CD4-positive, CD25-positive, alpha-beta regulatory T cell (primary cell): ENCODE data around the gene FOXP1. TPM values are rescaled to one million over a fixed set of nuclear protein-coding genes. Genes with fewer than 3 reads are reported as not detected.

Experiments
- ATAC-seq, 2 donors: fragments of 150-1000 bp; cut with Tn5 transposase; one replicate each; pipeline ENCODE4 v1.10.0; 2021; ENCODE audit warnings: low read depth in 2 of 2, moderate number of reproducible peaks in 2 of 2, moderate library complexity in 1 of 2
- DNase-seq, 3 donors: peaks; one replicate each; pipeline versions ENCODE4 v3.0.0 to v3.0.0-alpha.2; 2012 to 2022; ENCODE audit warnings: mixed read lengths in 1 of 3
- H3K27ac ChIP-seq: one replicate; pipeline ENCODE4 v1.7.0; 2013; ENCODE audit warnings: mild to moderate bottlenecking, low read length; ENCODE audit not compliant: insufficient read depth, poor library complexity, severe bottlenecking
- H3K27me3 ChIP-seq: one replicate; pipeline ENCODE4 v1.7.0; 2013; ENCODE audit warnings: low read length; ENCODE audit not compliant: control insufficient read depth, insufficient read depth
- H3K36me3 ChIP-seq: one replicate; pipeline ENCODE4 v1.7.0; 2013; ENCODE audit warnings: mild to moderate bottlenecking, low read length, moderate library complexity; ENCODE audit not compliant: control insufficient read depth, insufficient read depth
- H3K4me1 ChIP-seq: 2 replicates; pipeline ENCODE4 v1.7.0; 2013; ENCODE audit warnings: mild to moderate bottlenecking, low read length; ENCODE audit not compliant: insufficient read depth, control insufficient read depth, poor library complexity, severe bottlenecking
- H3K4me3 ChIP-seq: one replicate; pipeline ENCODE4 v1.7.0; 2013; ENCODE audit warnings: low read depth, mild to moderate bottlenecking, low read length, moderate library complexity
- H3K9me3 ChIP-seq, 2 experiments: 1 replicate in 1 of 2; 2 replicates in 1 of 2; pipeline ENCODE4 v1.7.0; 2013; ENCODE audit warnings: low read length in 2 of 2, mild to moderate bottlenecking in 1 of 2, moderate library complexity in 1 of 2; ENCODE audit not compliant: control insufficient read depth in 2 of 2
- H3K27ac Mint-ChIP-seq, 3 donors: one replicate each; pipeline ENCODE4 v1.8.0; 2020 to 2022; ENCODE audit warnings: mild to moderate bottlenecking in 3 of 3, mixed read lengths in 3 of 3, moderate library complexity in 2 of 3
- H3K27me3 Mint-ChIP-seq: one replicate; pipeline ENCODE4 v1.8.0; 2022; ENCODE audit warnings: mild to moderate bottlenecking, mixed read lengths
- H3K36me3 Mint-ChIP-seq: one replicate; pipeline ENCODE4 v1.8.0; 2020; ENCODE audit warnings: mixed read lengths
- H3K4me1 Mint-ChIP-seq, 4 donors: one replicate each; pipeline ENCODE4 v1.8.0; 2020 to 2022; ENCODE audit warnings: mixed read lengths in 4 of 4, mild to moderate bottlenecking in 1 of 4
- H3K4me3 Mint-ChIP-seq, 4 donors: one replicate each; pipeline ENCODE4 v1.8.0; 2020 to 2022; ENCODE audit warnings: mild to moderate bottlenecking in 4 of 4, mixed read lengths in 4 of 4, moderate library complexity in 3 of 4
- H3K9me3 Mint-ChIP-seq, 7 donors: one replicate each; pipeline ENCODE4 v1.8.0; 2020 to 2022; ENCODE audit warnings: mixed read lengths in 7 of 7, mild to moderate bottlenecking in 3 of 7, moderate library complexity in 2 of 7
- polyA plus RNA-seq, 4 donors: library from polyadenylated mRNA; unstranded; fragments of 300-500 nt; fragmentation: Illumina TruSeq; gene quantifications; one replicate each; pipeline ENCODE4 v1.2.3, GENCODE V29; 2021
- total RNA-seq: library from RNA; stranded (reverse); gene quantifications from one replicate; pipeline ENCODE4 v1.2.3, GENCODE V29; 2022

FOXP1 gene
- total and polyA plus RNA-seq, 5 donors from 2014 or later: 301 to 599 (median 346) TPM

DNA sequence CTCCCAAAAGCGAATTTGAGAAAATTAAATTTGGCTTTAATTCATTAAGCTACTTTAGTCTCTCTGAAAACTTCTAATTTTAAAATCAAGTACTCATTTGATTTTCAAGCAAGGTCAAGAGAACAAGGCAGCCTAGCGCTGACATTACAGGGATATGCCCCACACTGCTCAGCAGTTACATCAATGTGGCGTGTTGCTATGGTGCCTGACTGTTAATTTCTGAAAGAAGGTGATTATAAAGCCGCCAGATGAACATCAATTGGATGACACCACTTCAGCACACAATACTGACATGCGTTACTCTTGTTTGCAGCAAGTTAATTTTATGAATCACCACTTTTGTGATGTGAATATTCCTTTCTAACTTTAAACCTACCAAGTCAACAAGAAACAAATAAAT is 284.4 kb downstream of the FOXP1 start:
- H3K27ac ChIP-seq: peak overlapping the region; percentile 74
- DNase-seq (peak; percentile 9 to 40 (median 39)), ATAC-seq (peak; percentile 61)
- H3K4me1 ChIP-seq: peaks cover 50% of the 10 kb centered on the region
- peak overlapping the region in 2 of 3 donors; percentile 51 to 95 for H3K27ac Mint-ChIP-seq
- no peaks in the 10 kb centered on the region for H3K9me3 ChIP-seq
- no peaks in the 10 kb centered on the region for H3K9me3 Mint-ChIP-seq
- peak overlapping the region; percentile 99 for H3K4me3 ChIP-seq
- peaks cover 41 to 94% (median 57%) of the 10 kb centered on the region in 4 donors for H3K4me1 Mint-ChIP-seq
- no peaks in the 10 kb centered on the region for H3K27me3 ChIP-seq
- H3K36me3 ChIP-seq: peaks cover 31% of the 10 kb centered on the region
- peaks cover 53% of the 10 kb centered on the region for H3K36me3 Mint-ChIP-seq
- H3K4me3 Mint-ChIP-seq: peak overlapping the region; percentile 20 to 96 (median 88)
- H3K27me3 Mint-ChIP-seq: no peaks in the 10 kb centered on the region

DNA sequence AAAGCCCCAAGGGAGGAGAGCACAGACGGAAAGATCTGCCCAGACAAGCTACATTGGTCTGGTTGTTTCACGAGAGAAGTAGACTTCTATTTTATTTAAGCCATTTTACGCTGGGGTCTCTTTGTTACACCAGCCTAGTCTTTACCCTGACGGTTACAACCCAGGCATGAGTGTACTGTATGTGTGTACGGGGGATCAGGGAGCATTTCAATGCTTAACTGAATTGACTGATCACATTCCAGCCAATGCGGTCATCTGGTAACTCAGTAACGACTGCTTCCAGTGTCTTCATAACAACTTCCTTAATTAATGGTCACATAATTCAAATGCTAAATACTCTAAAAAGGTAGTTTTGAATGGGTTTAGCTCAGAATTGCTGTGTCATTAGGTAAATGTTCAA is 288.6 kb downstream of the FOXP1 start:
- Mint-ChIP-seq H3K27me3 (no peaks in the 10 kb centered on the region), H3K4me1 (peaks cover 37 to 92% (median 57%) of the 10 kb centered on the region in 4 donors), H3K36me3 (peaks cover 57% of the 10 kb centered on the region), H3K27ac (peak overlapping the region in 2 of 3 donors; percentile 30 to 48), H3K9me3 (no peaks in the 10 kb centered on the region), H3K4me3 (no peak overlapping the region)
- H3K9me3 ChIP-seq: no peaks in the 10 kb centered on the region
- ATAC-seq (no peak), DNase-seq (no peak)
- no peak overlapping the region for H3K27ac ChIP-seq
- H3K4me3 ChIP-seq: no peak overlapping the region
- H3K27me3 ChIP-seq: no peaks in the 10 kb centered on the region
- peaks cover 24% of the 10 kb centered on the region for H3K4me1 ChIP-seq
- H3K36me3 ChIP-seq: peaks cover 41% of the 10 kb centered on the region

DNA sequence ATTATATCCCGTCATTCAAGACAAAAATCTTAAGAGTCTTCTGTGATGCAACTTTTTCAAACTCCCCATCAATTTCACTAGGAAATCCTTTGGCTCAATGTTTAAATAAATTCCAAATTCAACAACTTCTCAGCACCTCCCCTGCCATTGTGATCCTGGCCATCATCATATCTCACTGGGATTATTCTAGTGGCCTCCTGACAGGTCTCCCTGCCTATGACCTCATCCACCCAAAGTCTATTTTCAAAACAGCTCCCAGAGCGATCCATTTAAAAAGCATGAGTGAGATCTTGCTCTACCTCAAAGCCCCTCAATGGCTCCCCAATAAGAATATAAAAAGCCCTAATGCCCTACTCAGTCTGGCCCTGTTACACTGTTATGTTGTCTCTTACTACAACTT is 293.2 kb downstream of the FOXP1 start:
- Histone ChIP-seq H3K27me3 (no peaks in the 10 kb centered on the region), H3K27ac (no peak overlapping the region), H3K36me3 (peaks cover 18% of the 10 kb centered on the region), H3K9me3 (no peaks in the 10 kb centered on the region), H3K4me3 (no peak overlapping the region), H3K4me1 (peaks cover 17% of the 10 kb centered on the region)
- H3K4me3 Mint-ChIP-seq: peak overlapping the region in 1 of 4 donors; percentile 9
- H3K9me3 Mint-ChIP-seq: no peaks in the 10 kb centered on the region
- H3K36me3 Mint-ChIP-seq: peaks cover 35% of the 10 kb centered on the region
- ATAC-seq: no peak
- peak overlapping the region in 2 of 3 donors; percentile 38 to 86 for H3K27ac Mint-ChIP-seq
- peaks cover 40 to 80% (median 50%) of the 10 kb centered on the region in 4 donors for H3K4me1 Mint-ChIP-seq
- DNase-seq: no peak
- H3K27me3 Mint-ChIP-seq: no peaks in the 10 kb centered on the region

DNA sequence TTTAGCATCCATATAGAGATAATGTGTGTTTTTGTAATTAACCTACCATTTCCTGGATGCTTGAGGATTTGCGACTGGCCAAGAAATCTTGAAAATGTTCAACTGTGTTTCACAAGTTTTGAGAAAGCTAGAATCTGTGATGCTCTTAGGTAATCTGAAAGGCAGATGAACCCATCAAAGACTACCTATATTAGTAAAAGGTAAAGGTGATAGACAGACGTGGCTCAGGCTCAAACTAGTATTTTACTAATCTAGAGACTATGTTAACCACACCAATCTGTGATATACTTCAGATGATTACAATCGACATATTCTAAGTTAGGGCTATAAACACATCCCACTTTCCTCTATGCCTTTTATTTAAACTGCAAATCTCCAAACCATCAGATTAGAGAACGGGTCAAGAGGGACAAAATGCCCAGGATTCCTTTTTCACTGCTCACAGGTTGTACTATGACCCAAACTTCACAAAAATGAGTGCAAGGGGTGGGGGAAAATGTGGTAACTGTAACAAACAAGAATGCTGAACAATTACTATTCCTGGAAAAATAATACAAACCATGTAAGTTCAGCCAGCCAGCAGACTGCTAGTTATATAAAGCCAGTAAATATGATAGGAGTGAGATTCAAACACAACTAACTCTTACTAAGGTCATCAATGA is 295.1 kb downstream of the FOXP1 start:
- Histone ChIP-seq H3K9me3 (no peaks in the 10 kb centered on the region), H3K27me3 (no peaks in the 10 kb centered on the region), H3K4me3 (no peak overlapping the region), H3K36me3 (peaks cover 17% of the 10 kb centered on the region), H3K27ac (peak overlapping the region; percentile 24), H3K4me1 (peaks cover 6% of the 10 kb centered on the region)
- peak overlapping the region; percentile 22 to 83 (median 52) for H3K27ac Mint-ChIP-seq
- H3K9me3 Mint-ChIP-seq: no peaks in the 10 kb centered on the region
- H3K4me1 Mint-ChIP-seq: peaks cover 31 to 80% (median 48%) of the 10 kb centered on the region in 4 donors
- H3K27me3 Mint-ChIP-seq: no peaks in the 10 kb centered on the region
- ATAC-seq (no peak), DNase-seq (no peak)
- H3K4me3 Mint-ChIP-seq: peak overlapping the region in 1 of 4 donors; percentile 13
- peaks cover 21% of the 10 kb centered on the region for H3K36me3 Mint-ChIP-seq

DNA sequence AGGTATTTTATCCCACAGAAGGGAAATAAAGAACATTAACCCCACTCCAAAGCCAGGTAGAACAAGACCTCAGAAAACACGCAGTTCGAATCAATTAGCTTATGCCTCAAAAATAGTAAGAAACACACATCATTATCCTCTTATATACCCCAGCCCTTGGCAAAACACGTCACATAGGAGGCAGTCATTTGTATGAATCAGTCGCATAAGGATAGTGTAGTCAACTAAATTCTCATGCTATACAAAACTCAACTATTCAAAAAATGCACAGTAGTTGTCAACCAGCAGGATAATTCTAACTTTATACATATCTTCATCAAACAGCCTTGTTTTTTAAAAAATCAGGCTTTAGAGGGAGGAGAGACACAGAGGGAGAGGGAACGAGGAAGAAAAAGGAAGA is 298.4 kb downstream of the FOXP1 start:
- H3K4me3 ChIP-seq: peak overlapping the region; percentile 9
- DNase-seq (no peak), ATAC-seq (no peak)
- no peaks in the 10 kb centered on the region for H3K27me3 ChIP-seq
- H3K27me3 Mint-ChIP-seq: no peaks in the 10 kb centered on the region
- H3K4me3 Mint-ChIP-seq: no peak overlapping the region
- peaks cover 11% of the 10 kb centered on the region for H3K36me3 ChIP-seq
- H3K9me3 Mint-ChIP-seq: no peaks in the 10 kb centered on the region
- H3K4me1 Mint-ChIP-seq: peaks cover 26 to 77% (median 37%) of the 10 kb centered on the region in 4 donors
- peak overlapping the region in 2 of 3 donors; percentile 6 to 76 for H3K27ac Mint-ChIP-seq
- H3K27ac ChIP-seq: no peak overlapping the region
- peaks cover 4% of the 10 kb centered on the region for H3K4me1 ChIP-seq
- peaks cover 20% of the 10 kb centered on the region for H3K36me3 Mint-ChIP-seq
- H3K9me3 ChIP-seq: no peaks in the 10 kb centered on the region

DNA sequence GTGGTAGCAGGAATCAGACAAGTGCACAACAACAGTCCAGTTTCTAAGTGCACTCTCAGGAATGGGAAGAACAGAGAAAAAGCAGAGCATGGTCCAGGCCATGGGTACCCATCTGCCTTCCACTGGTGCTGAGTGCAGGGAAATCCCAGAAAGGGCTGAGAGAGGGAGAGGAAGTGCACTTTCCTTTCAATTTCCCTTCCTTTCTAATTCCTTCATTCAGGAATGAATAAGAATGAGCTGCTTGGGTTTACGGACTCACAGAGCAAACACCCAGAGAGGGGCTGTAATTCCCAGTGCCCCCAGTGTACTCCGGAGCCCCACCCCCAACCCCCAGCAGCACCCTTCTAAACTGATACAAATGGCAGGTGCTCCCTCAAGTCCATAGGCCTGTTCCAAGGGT is 300.6 kb downstream of the FOXP1 start:
- peaks cover 12 to 74% (median 28%) of the 10 kb centered on the region in 4 donors for H3K4me1 Mint-ChIP-seq
- H3K27me3 Mint-ChIP-seq: no peaks in the 10 kb centered on the region
- no peak overlapping the region for H3K27ac ChIP-seq
- no peaks in the 10 kb centered on the region for H3K27me3 ChIP-seq
- DNase-seq: no peak
- H3K4me1 ChIP-seq: peaks cover 4% of the 10 kb centered on the region
- peaks cover 16% of the 10 kb centered on the region for H3K36me3 ChIP-seq
- peaks cover 9% of the 10 kb centered on the region for H3K36me3 Mint-ChIP-seq
- peak overlapping the region in 1 of 4 donors; percentile 19 for H3K4me3 Mint-ChIP-seq
- H3K27ac Mint-ChIP-seq: peak overlapping the region in 2 of 3 donors; percentile 26 to 82
- H3K9me3 Mint-ChIP-seq: peaks cover 0 to 1% (median 0%) of the 10 kb centered on the region in 7 donors
- H3K9me3 ChIP-seq: no peaks in the 10 kb centered on the region
- no peak for ATAC-seq
- no peak overlapping the region for H3K4me3 ChIP-seq

DNA sequence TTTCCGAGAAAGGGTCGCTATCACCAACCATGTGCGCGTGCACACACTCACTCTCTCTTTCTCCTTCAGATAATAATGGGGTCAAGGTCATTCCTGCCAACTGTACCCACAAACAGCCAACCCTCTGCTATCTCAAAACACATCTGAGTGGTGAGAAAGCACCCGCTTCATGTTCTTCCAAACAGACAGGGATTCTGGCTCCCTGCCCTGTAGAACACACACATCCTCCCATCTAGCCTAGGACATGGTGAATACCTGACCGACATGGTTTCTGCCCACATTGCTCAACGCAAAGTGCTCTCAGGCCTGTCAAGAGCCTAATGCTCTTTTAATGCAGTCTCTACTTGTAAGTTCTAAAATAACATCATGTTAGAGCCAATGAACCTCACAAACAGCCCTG is 302.2 kb downstream of the FOXP1 start:
- no peaks in the 10 kb centered on the region for H3K9me3 ChIP-seq
- peaks cover 11 to 76% (median 29%) of the 10 kb centered on the region in 4 donors for H3K4me1 Mint-ChIP-seq
- peaks cover 7% of the 10 kb centered on the region for H3K4me1 ChIP-seq
- DNase-seq: no peak
- no peak for ATAC-seq
- peaks cover 12% of the 10 kb centered on the region for H3K36me3 Mint-ChIP-seq
- H3K4me3 ChIP-seq: no peak overlapping the region
- H3K36me3 ChIP-seq: peaks cover 21% of the 10 kb centered on the region
- peak overlapping the region in 1 of 3 donors; percentile 61 for H3K27ac Mint-ChIP-seq
- no peak overlapping the region for H3K4me3 Mint-ChIP-seq
- H3K9me3 Mint-ChIP-seq: peaks cover 0 to 1% (median 0%) of the 10 kb centered on the region in 7 donors
- no peak overlapping the region for H3K27ac ChIP-seq
- no peaks in the 10 kb centered on the region for H3K27me3 ChIP-seq
- no peaks in the 10 kb centered on the region for H3K27me3 Mint-ChIP-seq

DNA sequence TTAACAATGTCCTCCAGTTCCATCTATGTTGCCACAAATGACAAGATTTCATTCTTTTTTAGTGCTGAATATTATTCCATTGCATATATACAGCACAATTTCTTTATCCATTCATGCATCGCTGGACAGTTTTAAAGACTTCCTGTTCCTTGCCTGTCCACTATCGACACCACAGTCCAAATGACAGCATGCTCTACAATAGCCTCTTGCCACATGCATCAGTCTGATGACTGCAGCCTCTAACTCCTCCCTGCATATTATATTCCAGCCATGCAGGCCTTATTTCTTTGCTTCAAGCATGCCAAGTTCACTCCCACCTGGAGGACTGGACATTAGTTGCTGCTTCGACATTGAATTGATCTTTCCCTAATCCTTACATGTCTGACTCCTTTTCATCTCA is 306.2 kb downstream of the FOXP1 start:
- Histone ChIP-seq H3K9me3 (no peaks in the 10 kb centered on the region), H3K27ac (peak overlapping the region; percentile 6), H3K4me1 (peaks cover 7% of the 10 kb centered on the region), H3K36me3 (peaks cover 22% of the 10 kb centered on the region), H3K4me3 (no peak overlapping the region), H3K27me3 (no peaks in the 10 kb centered on the region)
- Mint-ChIP-seq H3K36me3 (peaks cover 28% of the 10 kb centered on the region), H3K4me3 (peak overlapping the region in 1 of 4 donors; percentile 11), H3K27ac (peak overlapping the region; percentile 42 to 80 (median 43)), H3K4me1 (peaks cover 30 to 78% (median 40%) of the 10 kb centered on the region in 4 donors), H3K27me3 (no peaks in the 10 kb centered on the region), H3K9me3 (peaks cover 0 to 1% (median 0%) of the 10 kb centered on the region in 7 donors)
- ATAC-seq (no peak), DNase-seq (no peak)
